ENCODE measurements around the gene CCDC197.
A peak's percentile ranks its signal among the peaks of the same experiment; 100 is the strongest.

The CCDC197 gene

DNA sequence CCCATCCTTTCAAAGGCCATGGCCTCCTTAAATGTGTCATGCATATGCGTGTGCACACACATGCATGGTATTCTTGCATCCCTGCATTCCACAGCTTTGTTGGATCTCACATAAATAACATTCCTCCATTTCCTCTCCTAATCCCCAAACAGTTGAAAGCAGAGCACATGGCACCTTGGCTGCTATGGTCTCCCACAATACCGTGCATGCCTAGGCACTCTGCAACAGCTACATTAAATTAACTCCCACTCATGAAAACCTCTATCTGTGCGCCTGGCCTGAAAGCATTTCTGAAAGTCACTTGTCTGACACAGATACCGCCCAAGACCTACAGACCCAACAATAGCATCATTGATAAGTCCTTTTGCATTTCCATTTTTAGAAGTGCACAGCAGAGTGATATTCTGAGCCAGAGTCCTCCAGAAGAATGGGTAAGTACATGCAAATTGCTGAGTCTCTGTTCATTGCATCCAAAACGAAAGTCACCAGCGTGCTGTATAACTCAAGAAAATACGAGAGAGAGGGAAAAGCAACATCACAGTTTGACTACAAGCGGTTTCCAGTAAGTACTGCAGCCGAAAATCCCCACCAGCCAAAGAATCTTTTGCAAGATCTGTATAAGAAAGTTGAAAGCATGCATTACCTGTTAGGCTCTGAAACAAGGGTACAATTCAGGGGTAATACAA is 21.2 kb upstream of the CCDC197 start:
- Histone ChIP-seq H3K79me2 (ENCODE audit: insufficient read depth, low read length) (peaks cover 8% of the 10 kb centered on the region), H3K9ac (ENCODE audit: low read length) (peak overlapping the region; percentile 66), H3K27ac (ENCODE audit: low read depth, low read length) (peak overlapping the region; percentile 99), H2AFZ (ENCODE audit: low read depth, low read length, severe bottlenecking) (no peak overlapping the region), H3K27me3 (ENCODE audit: low read length) (no peaks in the 10 kb centered on the region), H4K20me1 (ENCODE audit: low read depth, low read length) (no peaks in the 10 kb centered on the region), H3K9me3 (ENCODE audit: insufficient read depth, low read length) (peaks cover 8% of the 10 kb centered on the region; the same call in 1 of the 2 replicates), H3K4me2 (ENCODE audit: low read depth, low read length, poor library complexity, severe bottlenecking) (peak overlapping the region; percentile 75), H3K9me2 (replicated peaks; ENCODE audit: insufficient read depth, low read length) (no peaks in the 10 kb centered on the region), H3F3A (ENCODE audit: insufficient read depth) (peaks cover 67% of the 10 kb centered on the region), H3K4me3 (ENCODE audit: insufficient read depth, low read length, poor library complexity, severe bottlenecking) (peak overlapping the region; percentile 32), H3K36me3 (ENCODE audit: low read length) (peaks cover 2% of the 10 kb centered on the region; the same call in 1 of the 2 replicates)
- TF ChIP-seq, protein P1, sequence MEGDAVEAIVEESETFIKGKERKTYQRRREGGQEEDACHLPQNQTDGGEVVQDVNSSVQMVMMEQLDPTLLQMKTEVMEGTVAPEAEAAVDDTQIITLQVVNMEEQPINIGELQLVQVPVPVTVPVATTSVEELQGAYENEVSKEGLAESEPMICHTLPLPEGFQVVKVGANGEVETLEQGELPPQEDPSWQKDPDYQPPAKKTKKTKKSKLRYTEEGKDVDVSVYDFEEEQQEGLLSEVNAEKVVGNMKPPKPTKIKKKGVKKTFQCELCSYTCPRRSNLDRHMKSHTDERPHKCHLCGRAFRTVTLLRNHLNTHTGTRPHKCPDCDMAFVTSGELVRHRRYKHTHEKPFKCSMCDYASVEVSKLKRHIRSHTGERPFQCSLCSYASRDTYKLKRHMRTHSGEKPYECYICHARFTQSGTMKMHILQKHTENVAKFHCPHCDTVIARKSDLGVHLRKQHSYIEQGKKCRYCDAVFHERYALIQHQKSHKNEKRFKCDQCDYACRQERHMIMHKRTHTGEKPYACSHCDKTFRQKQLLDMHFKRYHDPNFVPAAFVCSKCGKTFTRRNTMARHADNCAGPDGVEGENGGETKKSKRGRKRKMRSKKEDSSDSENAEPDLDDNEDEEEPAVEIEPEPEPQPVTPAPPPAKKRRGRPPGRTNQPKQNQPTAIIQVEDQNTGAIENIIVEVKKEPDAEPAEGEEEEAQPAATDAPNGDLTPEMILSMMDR (IDR thresholded peaks at IDR 0.05; ENCODE audit: insufficient read depth, low read length, poor library complexity, severe bottlenecking) = no peak

DNA sequence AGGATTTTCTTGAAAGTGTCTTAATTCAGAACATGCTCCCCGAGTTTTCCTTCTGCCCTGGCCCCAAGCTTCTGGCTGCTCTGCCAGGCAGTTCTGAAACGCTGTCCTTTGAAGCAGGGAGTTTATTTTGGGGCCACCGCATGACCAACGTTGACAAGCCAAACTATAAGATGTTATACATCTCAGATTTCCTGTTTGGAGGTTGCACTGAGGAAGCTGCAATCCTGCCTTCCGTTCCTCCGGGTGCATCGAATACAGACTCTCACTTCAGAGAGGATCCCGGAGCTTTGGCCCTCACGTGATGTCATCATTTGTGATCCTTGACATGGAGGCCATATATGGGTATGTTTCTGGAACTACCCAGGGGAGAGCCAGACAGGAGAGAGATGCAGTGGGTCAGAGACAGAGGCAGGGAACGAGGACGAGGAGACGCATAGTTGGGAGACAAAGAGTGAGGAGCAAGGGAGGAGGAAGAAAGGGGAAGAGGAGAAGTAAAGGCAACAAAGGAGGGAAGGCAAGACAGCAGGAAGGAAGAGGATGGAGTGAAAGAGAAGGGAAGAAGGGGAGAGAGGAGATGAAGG is 20.5 kb upstream of the CCDC197 start, which contains the start of gene ASB2:
ASB2 (minus strand) TSS at position 94 of the 581 bp plus-strand sequence. CDS start 12,031 bp downstream, outside the sequence.
- peak within 1 kb of the TSS; percentile 75 for H3K4me2 ChIP-seq (ENCODE audit: low read depth, low read length, poor library complexity, severe bottlenecking)
- peak within 1 kb of the TSS; percentile 32 for H3K4me3 ChIP-seq (ENCODE audit: insufficient read depth, low read length, poor library complexity, severe bottlenecking)
- H3K27ac ChIP-seq (ENCODE audit: low read depth, low read length) = peak within 1 kb of the TSS; percentile 99
- H3K9me3 ChIP-seq (ENCODE audit: insufficient read depth, low read length) = peaks cover 8% of the 10 kb centered on the region; the same call in 1 of the 2 replicates
- H3K9ac ChIP-seq (ENCODE audit: low read length) = peak within 1 kb of the TSS; percentile 66
- peaks cover 8% of the 10 kb centered on the region for H3K79me2 ChIP-seq (ENCODE audit: insufficient read depth, low read length)
- H2AFZ ChIP-seq (ENCODE audit: low read depth, low read length, severe bottlenecking) = no peak within 1 kb of the TSS
- no peak for TF ChIP-seq EZH2phosphoT487 (conservative IDR thresholded peaks at IDR 0.05; ENCODE audit: low read length)
- TF ChIP-seq, protein P1 (IDR thresholded peaks at IDR 0.05; ENCODE audit: insufficient read depth, low read length, poor library complexity, severe bottlenecking) = no peak
- peaks cover 61% of the 10 kb centered on the region for H3F3A ChIP-seq (ENCODE audit: insufficient read depth)
- H3K36me3 ChIP-seq (ENCODE audit: low read length) = peaks cover 2% of the 10 kb centered on the region; the same call in 1 of the 2 replicates
- no peaks in the 10 kb centered on the region for H4K20me1 ChIP-seq (ENCODE audit: low read depth, low read length)
- no peaks in the 10 kb centered on the region for H3K27me3 ChIP-seq (ENCODE audit: low read length)
- no peaks in the 10 kb centered on the region for H3K9me2 ChIP-seq (replicated peaks; ENCODE audit: insufficient read depth, low read length)

GRCh38 chr14:93977171-93977570 is 19.9 kb upstream of the CCDC197 start:
- peaks cover 8% of the 10 kb centered on the region; the same call in 1 of the 2 replicates for H3K9me3 ChIP-seq (ENCODE audit: insufficient read depth, low read length)
- H3K79me2 ChIP-seq (ENCODE audit: insufficient read depth, low read length) = peaks cover 8% of the 10 kb centered on the region
- H3K4me2 ChIP-seq (ENCODE audit: low read depth, low read length, poor library complexity, severe bottlenecking) = peak overlapping the region; percentile 75
- H3K36me3 ChIP-seq (ENCODE audit: low read length) = peaks cover 2% of the 10 kb centered on the region; the same call in 1 of the 2 replicates
- H3K27me3 ChIP-seq (ENCODE audit: low read length) = no peaks in the 10 kb centered on the region
- H2AFZ ChIP-seq (ENCODE audit: low read depth, low read length, severe bottlenecking) = no peak overlapping the region
- H3K4me3 ChIP-seq (ENCODE audit: insufficient read depth, low read length, poor library complexity, severe bottlenecking) = peak overlapping the region; percentile 32
- TF ChIP-seq EZH2phosphoT487 (conservative IDR thresholded peaks at IDR 0.05; ENCODE audit: low read length) = no peak
- TF ChIP-seq, protein P1 (IDR thresholded peaks at IDR 0.05; ENCODE audit: insufficient read depth, low read length, poor library complexity, severe bottlenecking) = no peak
- H4K20me1 ChIP-seq (ENCODE audit: low read depth, low read length) = no peaks in the 10 kb centered on the region
- H3K27ac ChIP-seq (ENCODE audit: low read depth, low read length) = peak overlapping the region; percentile 99
- peaks cover 55% of the 10 kb centered on the region for H3F3A ChIP-seq (ENCODE audit: insufficient read depth)
- peak overlapping the region; percentile 66 for H3K9ac ChIP-seq (ENCODE audit: low read length)
- no peaks in the 10 kb centered on the region for H3K9me2 ChIP-seq (replicated peaks; ENCODE audit: insufficient read depth, low read length)

Measured in SU-DHL-6 (cell line).